8988T (cell line): Measurements from ENCODE around the gene ABHD6.
"Not testable (repeated sequence)": the region's sequence is repeated elsewhere in the genome, so short reads cannot be mapped to it uniquely, and the experiment has no call there.

ENCODE experiments used
- DNase-seq: peaks from one replicate; pipeline ENCODE4 v3.0.0; 2011

The ABHD6 gene

DNA sequence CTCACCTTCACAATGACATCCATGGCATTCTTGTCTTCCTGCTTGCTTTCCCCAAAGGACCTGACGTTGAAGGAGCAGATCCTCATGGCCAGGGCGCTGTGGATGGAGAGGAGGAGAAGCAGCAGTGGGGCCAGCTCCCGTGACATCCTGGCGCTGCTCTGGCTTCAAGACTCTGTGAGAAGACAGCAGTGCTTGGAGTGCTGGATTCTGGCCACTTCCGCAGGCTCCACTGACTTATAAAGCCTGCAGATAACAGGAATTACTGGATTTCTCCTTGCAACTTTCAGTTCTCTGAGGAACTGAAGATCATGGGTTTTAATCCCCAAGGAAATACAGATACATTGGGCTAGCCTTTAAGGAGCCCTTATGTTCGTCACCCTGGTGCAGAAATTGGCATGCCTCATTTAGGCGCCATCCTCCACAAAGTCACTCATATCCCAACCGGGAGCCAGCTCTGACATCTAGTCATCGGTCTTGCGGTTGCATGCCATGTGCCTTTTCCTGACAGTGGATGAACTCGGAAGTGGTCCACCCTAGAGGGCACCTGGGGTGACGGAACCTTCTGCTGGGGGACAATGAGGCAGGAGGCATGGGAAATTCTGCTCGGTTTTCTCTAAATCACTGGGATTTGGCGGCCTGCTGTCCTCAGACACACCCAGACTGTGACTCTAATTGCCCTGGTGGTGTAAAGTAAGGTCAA, 26.7 kb upstream of the ABHD6 start, which contains the start of gene DNASE1L3:
Gene DNASE1L3, minus strand, starts transcription at position 212 of the 700 bp plus-strand sequence. Its CDS starts 66 bp downstream, at position 146.
- no peak for DNase-seq

GRCh38 chr3:58214484-58215316, 22.9 kb upstream of the ABHD6 start:
- DNase-seq = no peak

DNA sequence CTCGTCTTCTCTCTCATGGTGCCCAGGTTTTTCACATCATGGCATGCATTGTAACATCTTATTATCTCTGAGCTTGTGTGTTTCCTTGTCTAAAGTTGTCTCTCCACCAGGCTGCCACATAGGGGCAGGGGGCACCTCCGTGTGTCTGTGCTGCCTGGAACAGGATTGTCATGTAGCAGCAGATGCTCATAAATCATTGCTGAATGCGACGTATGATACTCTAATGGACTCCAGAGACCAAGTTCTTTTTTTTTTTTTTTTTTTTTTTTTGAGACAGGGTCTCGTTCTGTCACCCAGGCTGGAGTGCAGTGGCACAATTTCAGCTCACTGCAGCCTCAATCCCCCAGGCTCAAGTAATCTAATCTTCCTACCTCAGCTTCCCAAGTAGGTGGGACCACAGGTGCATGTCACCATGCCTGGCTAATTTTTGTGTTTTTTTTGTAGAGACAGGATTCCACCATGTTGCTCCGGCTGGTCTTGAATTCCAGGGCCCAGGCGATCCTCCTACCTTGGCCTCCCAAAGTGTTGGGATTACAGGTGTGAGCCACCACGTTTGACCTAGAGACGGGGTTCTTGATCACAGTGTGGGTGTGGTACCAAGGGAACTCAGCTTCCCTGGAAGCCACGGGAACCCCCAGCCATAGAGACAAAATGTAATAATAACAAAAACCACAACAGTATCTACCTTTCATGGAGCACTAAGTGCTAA, 22.1 kb upstream of the ABHD6 start:
- no peak for DNase-seq

- no peak for DNase-seq
Measured at GRCh38 chr3:58216496-58217195, 20.9 kb upstream of the ABHD6 start.

GRCh38 chr3:58217209-58217811, 20.3 kb upstream of the ABHD6 start:
- DNase-seq = peak; percentile 69

GRCh38 chr3:58218904-58219303, 18.7 kb upstream of the ABHD6 start:
- DNase-seq = no peak

DNA sequence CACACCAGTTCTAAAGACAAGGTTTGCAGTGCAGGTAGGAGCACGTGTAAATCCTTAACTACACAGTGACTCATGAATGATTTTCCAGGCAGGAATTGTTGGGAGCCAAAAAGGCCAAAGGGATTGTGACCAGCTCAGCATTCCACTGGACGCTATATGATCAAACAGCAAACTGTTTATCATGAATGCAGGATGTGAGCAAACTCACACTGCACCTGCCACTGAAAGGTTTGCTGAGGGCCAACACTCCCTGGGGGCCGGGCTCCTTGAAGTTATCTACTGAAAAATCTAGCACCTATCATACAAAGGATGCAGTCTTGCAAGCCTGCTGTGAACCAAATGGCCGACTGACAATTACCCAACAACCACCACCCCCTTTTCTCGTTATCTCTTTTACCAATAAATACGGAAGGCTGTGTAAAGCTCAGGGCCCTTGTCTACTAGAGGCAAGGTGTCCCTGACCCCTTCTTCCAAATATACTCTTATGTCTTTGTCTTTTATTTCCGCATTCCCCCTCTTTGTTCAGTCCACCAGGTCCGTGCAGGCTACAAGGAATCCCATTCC, 15.3 kb upstream of the ABHD6 start:
- no peak for DNase-seq

GRCh38 chr3:58223855-58224254, 13.7 kb upstream of the ABHD6 start:
- DNase-seq = no peak

DNA sequence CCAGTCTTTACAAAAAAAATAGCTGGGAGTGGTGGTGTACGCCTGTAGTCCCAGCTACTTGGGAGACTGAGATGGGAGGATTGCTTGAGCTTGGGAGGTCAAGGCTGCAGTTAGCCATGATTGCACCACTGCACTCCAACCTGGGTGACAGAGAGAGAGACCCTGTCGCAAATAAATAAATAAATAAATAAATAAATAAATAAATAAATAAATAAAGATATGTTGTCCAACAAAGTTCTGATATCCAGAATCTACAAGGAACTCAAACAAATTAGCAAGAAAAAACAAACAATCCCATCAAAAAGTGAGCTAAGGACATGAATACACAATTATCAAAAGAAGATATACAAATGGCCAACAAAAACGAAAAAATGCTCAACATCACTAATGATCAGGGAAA, 9.7 kb upstream of the ABHD6 start:
- not testable (repeated sequence) for DNase-seq

- no peak for DNase-seq
Measured at GRCh38 chr3:58230876-58231552, 6.6 kb upstream of the ABHD6 start.

DNA sequence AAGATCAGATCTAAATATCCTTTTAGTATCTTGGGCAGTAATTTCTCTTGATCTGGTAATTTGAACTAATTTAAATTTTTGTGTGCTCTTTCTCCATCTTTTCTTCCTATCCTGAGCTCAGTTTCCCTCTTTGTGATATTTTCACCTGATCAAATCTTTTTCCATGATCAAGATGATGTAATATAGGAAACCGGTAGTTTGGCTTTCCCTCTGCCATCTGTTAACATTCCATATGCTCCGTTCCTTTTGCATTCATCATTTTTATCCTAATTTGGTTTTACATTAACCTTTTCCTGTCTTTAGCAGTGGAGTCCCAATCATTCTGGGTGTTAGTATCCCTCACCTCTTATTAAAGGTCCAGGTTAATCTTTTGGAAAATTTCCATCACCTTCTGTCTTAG, 5.9 kb upstream of the ABHD6 start:
- no peak for DNase-seq

DNA sequence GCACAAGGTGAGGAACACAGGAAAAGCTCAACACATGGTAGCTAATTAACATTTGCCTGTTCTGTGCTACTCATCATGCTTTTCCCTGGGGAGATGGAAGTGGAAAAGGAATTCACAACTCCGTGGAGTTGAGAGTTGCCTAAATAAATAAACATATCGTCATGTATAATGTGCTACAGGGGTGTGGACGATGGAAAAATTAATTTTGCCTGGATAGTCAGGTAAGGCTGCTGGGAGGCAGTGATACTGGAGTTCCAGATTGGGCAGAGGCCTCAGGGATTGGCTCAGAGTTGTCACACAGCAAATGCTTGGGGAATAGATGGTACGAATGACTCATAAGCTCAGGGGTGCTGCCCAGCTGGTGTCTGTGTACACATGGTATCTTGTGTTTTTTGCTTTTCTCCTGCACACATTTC, 3.1 kb upstream of the ABHD6 start:
- DNase-seq = no peak

DNA sequence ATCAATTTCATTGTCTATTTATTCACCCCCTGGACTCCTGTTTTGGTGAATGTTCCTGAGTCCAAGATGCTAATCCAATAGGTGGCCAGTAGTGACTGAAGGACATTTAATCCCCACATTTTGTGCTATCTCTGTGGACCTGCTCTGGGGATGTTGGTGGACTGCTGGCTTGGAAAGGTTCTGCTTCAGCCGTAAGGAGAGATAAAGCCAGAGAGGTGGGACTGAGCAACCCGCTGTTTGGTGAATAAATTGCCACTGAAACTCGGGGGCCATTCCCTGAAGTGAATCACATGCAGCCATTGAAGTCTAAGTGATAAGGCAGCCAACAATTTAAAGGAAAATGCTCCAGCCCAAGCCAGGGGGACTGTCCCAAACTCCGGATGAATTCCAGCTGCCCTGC, 1.6 kb upstream of the ABHD6 start:
- no peak for DNase-seq

GRCh38 chr3:58236527-58237237, 910 bp upstream of the ABHD6 start:
- DNase-seq = no peak

- DNase-seq = no peak
Measured at GRCh38 chr3:58237941-58238681, 519 bp downstream of the ABHD6 start.

DNA sequence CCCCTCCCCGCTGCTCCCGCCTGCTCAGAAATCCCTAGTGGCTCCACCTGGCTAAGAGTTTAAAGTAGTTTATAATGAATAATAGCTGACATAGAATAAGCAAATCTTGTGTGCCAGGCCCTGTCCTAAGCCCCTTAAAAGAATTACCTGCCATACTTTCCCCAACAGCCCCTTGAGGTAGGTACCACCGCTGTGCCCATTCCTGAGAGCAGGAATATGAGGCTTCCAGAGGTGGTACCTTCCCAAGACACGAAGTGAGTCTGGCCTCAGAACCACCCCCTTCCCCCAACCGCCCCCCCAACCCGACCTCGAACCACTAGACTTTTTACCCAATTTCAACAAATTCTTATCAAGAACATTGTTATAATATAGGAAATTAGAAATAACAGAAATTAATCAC, 1.2 kb downstream of the ABHD6 start:
- DNase-seq = no peak

- no peak for DNase-seq
Measured at GRCh38 chr3:58241306-58242044, 3.9 kb downstream of the ABHD6 start.

GRCh38 chr3:58242340-58242739, 4.7 kb downstream of the ABHD6 start:
- no peak for DNase-seq

DNA sequence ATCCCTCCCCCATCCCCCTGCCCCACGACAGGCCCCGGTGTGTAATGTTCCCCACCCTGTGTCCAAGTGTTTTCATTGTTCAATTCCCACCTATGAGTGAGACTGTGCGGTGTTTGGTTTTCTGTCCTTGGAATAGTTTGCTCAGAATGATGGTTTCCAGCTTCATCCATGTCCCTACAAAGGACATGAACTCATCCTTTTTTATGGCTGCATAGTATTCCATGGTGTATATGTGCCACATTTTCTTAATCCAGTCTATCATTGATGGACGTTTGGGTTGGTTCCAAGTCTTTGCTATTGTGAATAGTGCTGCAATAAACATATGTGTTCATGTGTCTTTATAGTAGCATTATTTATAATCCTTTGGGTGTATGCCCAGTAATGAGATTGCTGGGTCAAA, 5.3 kb downstream of the ABHD6 start:
- not testable (repeated sequence) for DNase-seq
